K562 (cell line): ENCODE data around the gene VWA7. TPM values are rescaled to one million over a fixed set of nuclear protein-coding genes. Genes with fewer than 3 reads are reported as not detected.

Experiments used
- ESRRB ChIP-seq: fragments of 250-450 bp; sonication (Bioruptor Pico); IDR thresholded peaks from 2 replicates; pipeline ENCODE4 v1.5.0; 2020; ENCODE audit warnings: mild to moderate bottlenecking, moderate library complexity, borderline replicate concordance
- JUN ChIP-seq, 2 experiments: sonication (generic) in 1 of 2; formaldehyde crosslinking in 1 of 2; IDR thresholded peaks; 2 replicates each; pipeline versions ENCODE4 v1.6.1 to v1.8.0; 2012 to 2022; ENCODE audit warnings: borderline replicate concordance in 2 of 2, mild to moderate bottlenecking in 2 of 2, improper control_type of control experiment in 1 of 2, low read depth in 1 of 2, low read length in 1 of 2, missing genetic modification reagents in 1 of 2
- NR4A1 ChIP-seq, 2 experiments: fragments of 250-450 bp in 1 of 2; fragments of 450-650 bp in 1 of 2; sonication (Bioruptor Pico) in 1 of 2; IDR thresholded peaks; 2 replicates each; pipeline versions ENCODE4 v1.4.0 to v1.6.1; 2016 to 2020; ENCODE audit warnings: mild to moderate bottlenecking in 2 of 2, missing compliant biosample characterization in 1 of 2, missing genetic modification characterization in 1 of 2, moderate library complexity in 1 of 2
- POLR2AphosphoS5 ChIP-seq: IDR thresholded peaks from 2 replicates; pipeline ENCODE4 v1.6.1; 2011; ENCODE audit warnings: mild to moderate bottlenecking, low read depth, low read length, moderate library complexity; ENCODE audit not compliant: control insufficient read depth, insufficient read depth
- RBM14 ChIP-seq: fragments of 200-400 bp; formaldehyde crosslinking; IDR thresholded peaks from 2 replicates; pipeline ENCODE4 v1.6.1; 2018; ENCODE audit warnings: low read depth, mild to moderate bottlenecking, low read length, moderate library complexity, borderline replicate concordance; ENCODE audit not compliant: insufficient read depth
- SETDB1 ChIP-seq: IDR thresholded peaks from one replicate; pipeline ENCODE4 v1.6.1; 2012; ENCODE audit warnings: low read length, control low read depth, inconsistent platforms
- SMAD1 ChIP-seq: fragments of 150-350 bp; IDR thresholded peaks from 2 replicates; pipeline ENCODE4 v1.6.1; 2014; ENCODE audit warnings: low read length, low read depth; ENCODE audit not compliant: partially characterized antibody
- TOE1 ChIP-seq, 2 experiments: fragments of 450-650 bp in 1 of 2; sonication (generic) in 1 of 2; formaldehyde crosslinking in 1 of 2; IDR thresholded peaks; 2 replicates each; pipeline versions ENCODE4 v1.7.1 to v1.8.0; 2016 to 2022; ENCODE audit warnings: borderline replicate concordance in 2 of 2, mild to moderate bottlenecking in 2 of 2, antibody characterized with exemption in 1 of 2, inconsistent platforms in 1 of 2, low read depth in 1 of 2, missing genetic modification reagents in 1 of 2, moderate library complexity in 1 of 2
- ZNF212 ChIP-seq: fragments of 450-650 bp; formaldehyde crosslinking; IDR thresholded peaks from 2 replicates; pipeline ENCODE4 v1.4.0; 2020; ENCODE audit warnings: mild to moderate bottlenecking
- ZNF239 ChIP-seq: fragments of 250-450 bp; sonication (Bioruptor Pico); IDR thresholded peaks from 2 replicates; pipeline ENCODE4 v1.4.0; 2020; ENCODE audit warnings: mild to moderate bottlenecking
- ZNF444 ChIP-seq: fragments of 250-450 bp; sonication (Bioruptor Pico); IDR thresholded peaks from 2 replicates; pipeline ENCODE4 v1.4.0; 2020; ENCODE audit warnings: mild to moderate bottlenecking, moderate library complexity
- polyA plus RNA-seq, 8 experiments: library from polyadenylated mRNA; depleted of rRNA in 4 of 8; stranded (reverse) in 5 of 8; unstranded in 3 of 8; fragments of >200 nt; fragmentation: Nextera tagmentation in 2 of 8; fragmentation: Illumina TruSeq in 1 of 8; extraction: Ambion mirVana in 2 of 8; extraction: Trizol in 1 of 8; gene quantifications; 2 replicates each; pipeline versions ENCODE4 v1.2.1 to v1.2.3, GENCODE V29; 2011 to 2014; ENCODE audit warnings: inconsistent platforms in 1 of 8, missing spikeins in 1 of 8
- total RNA-seq, 7 experiments: library from RNA; depleted of rRNA in 6 of 7; stranded (reverse); fragments of >200 nt in 6 of 7; fragmentation: Illumina TruSeq in 2 of 7; extraction: Trizol in 2 of 7; gene quantifications; 2 replicates each; pipeline versions ENCODE4 v1.2.1 to v1.2.3, GENCODE V29; 2011 to 2021; ENCODE audit warnings: low replicate concordance in 1 of 7
- TF ChIP-seq, protein P1 (sequence below): fragments of 450-650 bp; IDR thresholded peaks from 2 replicates; pipeline ENCODE4 v1.6.1; 2017; ENCODE audit warnings: antibody characterized with exemption, mild to moderate bottlenecking
- TF ChIP-seq, protein P2 (sequence below): fragments of 450-650 bp; IDR thresholded peaks from 2 replicates; pipeline ENCODE4 v1.6.1; 2016; ENCODE audit warnings: low read depth, mild to moderate bottlenecking, moderate library complexity
- TF ChIP-seq, protein P3 (sequence below), 2 experiments: fragments of 450-650 bp in 1 of 2; sonication (generic) in 1 of 2; formaldehyde crosslinking; conservative IDR thresholded peaks; 2 replicates each; pipeline versions ENCODE4 v1.4.0 to v1.8.1; 2020 to 2022; ENCODE audit warnings: mild to moderate bottlenecking in 1 of 2, missing genetic modification reagents in 1 of 2
- TF ChIP-seq, protein P4 (sequence below): fragments of 200-800 bp; sonication (Bioruptor generic); IDR thresholded peaks from 2 replicates; pipeline ENCODE4 v1.6.1; 2017; ENCODE audit warnings: missing genetic modification characterization, missing compliant biosample characterization
- TF ChIP-seq, protein P5 (sequence below): sonication (generic); formaldehyde crosslinking; IDR thresholded peaks from 2 replicates; pipeline ENCODE4 v1.8.1; 2023; ENCODE audit warnings: mild to moderate bottlenecking, missing genetic modification reagents, moderate library complexity

The VWA7 gene
- total and polyA plus RNA-seq, 9 of the 15 experiments (the other 6 are each of a cell fraction or from before 2014, with no cell fraction given): 0.18 to 2.9 (median 0.95) TPM

DNA sequence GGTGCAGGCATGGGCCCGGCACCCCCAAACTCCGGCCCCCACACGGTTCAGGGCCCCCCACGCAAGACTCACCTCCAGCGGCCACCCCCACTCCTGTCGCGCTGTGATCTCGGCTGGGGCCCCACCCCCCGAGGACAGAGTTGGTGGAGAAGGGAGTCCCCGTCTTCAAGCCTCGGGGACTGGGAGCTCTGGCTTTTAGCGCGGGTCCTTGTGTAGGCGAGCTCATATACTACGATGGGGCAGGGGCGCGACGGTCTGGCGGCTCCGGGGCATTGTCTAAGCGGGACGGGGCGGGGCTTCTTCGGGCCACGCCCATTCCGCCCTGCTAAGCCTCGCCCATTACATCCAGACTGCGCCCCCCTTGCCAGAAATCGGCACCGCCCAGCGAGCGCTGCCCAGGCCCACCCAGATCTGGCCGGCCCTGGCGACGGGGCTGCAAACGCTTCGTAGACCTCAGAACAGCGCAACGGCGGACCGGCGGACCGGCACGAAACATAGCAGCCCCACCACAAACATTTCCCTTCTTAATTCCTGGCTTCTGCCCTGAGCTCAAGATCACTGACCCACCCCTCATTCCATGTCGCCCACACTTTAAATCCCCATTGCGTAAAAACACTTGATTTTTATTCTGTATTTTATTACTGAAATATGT, 47.0 kb downstream of the VWA7 start (continued):
- TF ChIP-seq, protein P1, sequence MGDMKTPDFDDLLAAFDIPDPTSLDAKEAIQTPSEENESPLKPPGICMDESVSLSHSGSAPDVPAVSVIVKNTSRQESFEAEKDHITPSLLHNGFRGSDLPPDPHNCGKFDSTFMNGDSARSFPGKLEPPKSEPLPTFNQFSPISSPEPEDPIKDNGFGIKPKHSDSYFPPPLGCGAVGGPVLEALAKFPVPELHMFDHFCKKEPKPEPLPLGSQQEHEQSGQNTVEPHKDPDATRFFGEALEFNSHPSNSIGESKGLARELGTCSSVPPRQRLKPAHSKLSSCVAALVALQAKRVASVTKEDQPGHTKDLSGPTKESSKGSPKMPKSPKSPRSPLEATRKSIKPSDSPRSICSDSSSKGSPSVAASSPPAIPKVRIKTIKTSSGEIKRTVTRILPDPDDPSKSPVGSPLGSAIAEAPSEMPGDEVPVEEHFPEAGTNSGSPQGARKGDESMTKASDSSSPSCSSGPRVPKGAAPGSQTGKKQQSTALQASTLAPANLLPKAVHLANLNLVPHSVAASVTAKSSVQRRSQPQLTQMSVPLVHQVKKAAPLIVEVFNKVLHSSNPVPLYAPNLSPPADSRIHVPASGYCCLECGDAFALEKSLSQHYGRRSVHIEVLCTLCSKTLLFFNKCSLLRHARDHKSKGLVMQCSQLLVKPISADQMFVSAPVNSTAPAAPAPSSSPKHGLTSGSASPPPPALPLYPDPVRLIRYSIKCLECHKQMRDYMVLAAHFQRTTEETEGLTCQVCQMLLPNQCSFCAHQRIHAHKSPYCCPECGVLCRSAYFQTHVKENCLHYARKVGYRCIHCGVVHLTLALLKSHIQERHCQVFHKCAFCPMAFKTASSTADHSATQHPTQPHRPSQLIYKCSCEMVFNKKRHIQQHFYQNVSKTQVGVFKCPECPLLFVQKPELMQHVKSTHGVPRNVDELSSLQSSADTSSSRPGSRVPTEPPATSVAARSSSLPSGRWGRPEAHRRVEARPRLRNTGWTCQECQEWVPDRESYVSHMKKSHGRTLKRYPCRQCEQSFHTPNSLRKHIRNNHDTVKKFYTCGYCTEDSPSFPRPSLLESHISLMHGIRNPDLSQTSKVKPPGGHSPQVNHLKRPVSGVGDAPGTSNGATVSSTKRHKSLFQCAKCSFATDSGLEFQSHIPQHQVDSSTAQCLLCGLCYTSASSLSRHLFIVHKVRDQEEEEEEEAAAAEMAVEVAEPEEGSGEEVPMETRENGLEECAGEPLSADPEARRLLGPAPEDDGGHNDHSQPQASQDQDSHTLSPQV: no peak
- TF ChIP-seq, protein P2, sequence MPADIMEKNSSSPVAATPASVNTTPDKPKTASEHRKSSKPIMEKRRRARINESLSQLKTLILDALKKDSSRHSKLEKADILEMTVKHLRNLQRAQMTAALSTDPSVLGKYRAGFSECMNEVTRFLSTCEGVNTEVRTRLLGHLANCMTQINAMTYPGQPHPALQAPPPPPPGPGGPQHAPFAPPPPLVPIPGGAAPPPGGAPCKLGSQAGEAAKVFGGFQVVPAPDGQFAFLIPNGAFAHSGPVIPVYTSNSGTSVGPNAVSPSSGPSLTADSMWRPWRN: no peak
- TF ChIP-seq TOE1 (IDR thresholded peaks at IDR 0.05; ENCODE audit: borderline replicate concordance) (no peak), TOE1 (CRISPR knock-in tag; IDR thresholded peaks at IDR 0.05; ENCODE audit: borderline replicate concordance, low read depth) (peak; percentile 11), ZNF444 (CRISPR knock-in tag) (peak; percentile 95), ESRRB (CRISPR knock-in tag) (peak; percentile 96), SMAD1 (peak; percentile 3), POLR2AphosphoS5 (peak; percentile 96), RBM14 (no peak), ZNF239 (peak; percentile 70; the same call in 1 of the 2 replicates), NR4A1 (CRISPR knock-in tag; IDR thresholded peaks at IDR 0.05) (peak; percentile 95), NR4A1 (tag; IDR thresholded peaks at IDR 0.05) (peak; percentile 38; the same call in 1 of the 2 replicates), JUN (IDR thresholded peaks at IDR 0.05; ENCODE audit: borderline replicate concordance, low read depth, low read length) (peak; percentile 59; the same call in 1 of the 2 replicates), JUN (CRISPR knock-in tag; IDR thresholded peaks at IDR 0.05; ENCODE audit: borderline replicate concordance) (no peak), ZNF212 (peak; percentile 98), SETDB1 (peak; percentile 68)
- TF ChIP-seq, protein P3, sequence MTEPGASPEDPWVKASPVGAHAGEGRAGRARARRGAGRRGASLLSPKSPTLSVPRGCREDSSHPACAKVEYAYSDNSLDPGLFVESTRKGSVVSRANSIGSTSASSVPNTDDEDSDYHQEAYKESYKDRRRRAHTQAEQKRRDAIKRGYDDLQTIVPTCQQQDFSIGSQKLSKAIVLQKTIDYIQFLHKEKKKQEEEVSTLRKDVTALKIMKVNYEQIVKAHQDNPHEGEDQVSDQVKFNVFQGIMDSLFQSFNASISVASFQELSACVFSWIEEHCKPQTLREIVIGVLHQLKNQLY (CRISPR knock-in tag; conservative IDR thresholded peaks at IDR 0.05): peak in 1 of 2 experiments; percentile 97; a peak in 2 of 4 replicates
- TF ChIP-seq, protein P4, sequence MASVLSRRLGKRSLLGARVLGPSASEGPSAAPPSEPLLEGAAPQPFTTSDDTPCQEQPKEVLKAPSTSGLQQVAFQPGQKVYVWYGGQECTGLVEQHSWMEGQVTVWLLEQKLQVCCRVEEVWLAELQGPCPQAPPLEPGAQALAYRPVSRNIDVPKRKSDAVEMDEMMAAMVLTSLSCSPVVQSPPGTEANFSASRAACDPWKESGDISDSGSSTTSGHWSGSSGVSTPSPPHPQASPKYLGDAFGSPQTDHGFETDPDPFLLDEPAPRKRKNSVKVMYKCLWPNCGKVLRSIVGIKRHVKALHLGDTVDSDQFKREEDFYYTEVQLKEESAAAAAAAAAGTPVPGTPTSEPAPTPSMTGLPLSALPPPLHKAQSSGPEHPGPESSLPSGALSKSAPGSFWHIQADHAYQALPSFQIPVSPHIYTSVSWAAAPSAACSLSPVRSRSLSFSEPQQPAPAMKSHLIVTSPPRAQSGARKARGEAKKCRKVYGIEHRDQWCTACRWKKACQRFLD: no peak
- TF ChIP-seq, protein P5, sequence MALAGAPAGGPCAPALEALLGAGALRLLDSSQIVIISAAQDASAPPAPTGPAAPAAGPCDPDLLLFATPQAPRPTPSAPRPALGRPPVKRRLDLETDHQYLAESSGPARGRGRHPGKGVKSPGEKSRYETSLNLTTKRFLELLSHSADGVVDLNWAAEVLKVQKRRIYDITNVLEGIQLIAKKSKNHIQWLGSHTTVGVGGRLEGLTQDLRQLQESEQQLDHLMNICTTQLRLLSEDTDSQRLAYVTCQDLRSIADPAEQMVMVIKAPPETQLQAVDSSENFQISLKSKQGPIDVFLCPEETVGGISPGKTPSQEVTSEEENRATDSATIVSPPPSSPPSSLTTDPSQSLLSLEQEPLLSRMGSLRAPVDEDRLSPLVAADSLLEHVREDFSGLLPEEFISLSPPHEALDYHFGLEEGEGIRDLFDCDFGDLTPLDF: peak; percentile 82
